D721Med (cell line): Measurements from ENCODE around the gene ITGA7.

Experiments used
- DNase-seq: peaks from one replicate; pipeline ENCODE4 v3.0.0; 2011; ENCODE audit warnings: low spot score; ENCODE audit not compliant: insufficient read length
- FAIRE-seq: peaks from 2 replicates; lab custom pipeline; 2011; peaks lifted over from hg19 to GRCh38; lab: Jason Lieb, UNC
- CTCF ChIP-seq: IDR thresholded peaks from 2 replicates; pipeline ENCODE4 v1.5.1; 2012; ENCODE audit warnings: mild to moderate bottlenecking, control low read depth; ENCODE audit not compliant: insufficient read depth; ENCODE audit errors: missing control alignments

Gene ITGA7

DNA sequence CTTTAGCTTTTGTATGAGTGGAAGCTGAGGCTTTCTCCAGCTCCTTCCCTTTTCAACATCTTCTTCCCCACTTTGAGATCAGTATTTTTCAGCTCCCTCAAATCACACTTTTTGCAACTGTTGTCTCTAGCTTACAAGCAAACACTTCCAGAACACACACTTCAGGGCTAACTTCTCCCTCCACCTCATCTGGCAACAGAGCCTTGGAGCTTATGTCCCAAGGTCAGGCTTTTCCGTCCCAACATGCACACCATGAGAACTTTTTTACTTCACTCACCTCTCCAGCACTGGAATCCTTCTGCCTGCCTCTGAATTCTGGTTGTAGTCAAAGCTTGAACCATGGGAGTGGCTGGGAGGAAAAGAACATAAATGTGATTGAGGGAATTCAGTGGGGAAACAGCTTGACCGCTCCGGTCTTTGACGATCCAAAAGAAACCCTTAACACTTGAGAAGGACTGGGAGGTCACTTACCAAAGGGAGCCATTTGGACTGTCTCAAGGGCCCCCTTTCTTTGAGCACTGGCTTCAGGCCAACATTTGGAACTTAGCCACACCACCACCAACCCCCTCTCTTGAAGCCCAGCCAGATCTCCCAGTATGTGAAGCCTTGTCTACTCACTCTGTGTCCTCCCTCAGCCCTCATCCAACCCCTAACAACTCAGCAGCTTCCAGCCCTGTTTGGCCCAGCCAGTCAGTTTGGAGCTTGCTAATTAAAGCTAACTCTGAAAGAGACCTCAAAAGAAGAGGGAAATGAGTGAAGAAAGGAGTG lies 4.3 kb upstream of the ITGA7 start:
- DNase-seq = no peak
- no peak for FAIRE-seq
- no peak for TF ChIP-seq CTCF

DNA sequence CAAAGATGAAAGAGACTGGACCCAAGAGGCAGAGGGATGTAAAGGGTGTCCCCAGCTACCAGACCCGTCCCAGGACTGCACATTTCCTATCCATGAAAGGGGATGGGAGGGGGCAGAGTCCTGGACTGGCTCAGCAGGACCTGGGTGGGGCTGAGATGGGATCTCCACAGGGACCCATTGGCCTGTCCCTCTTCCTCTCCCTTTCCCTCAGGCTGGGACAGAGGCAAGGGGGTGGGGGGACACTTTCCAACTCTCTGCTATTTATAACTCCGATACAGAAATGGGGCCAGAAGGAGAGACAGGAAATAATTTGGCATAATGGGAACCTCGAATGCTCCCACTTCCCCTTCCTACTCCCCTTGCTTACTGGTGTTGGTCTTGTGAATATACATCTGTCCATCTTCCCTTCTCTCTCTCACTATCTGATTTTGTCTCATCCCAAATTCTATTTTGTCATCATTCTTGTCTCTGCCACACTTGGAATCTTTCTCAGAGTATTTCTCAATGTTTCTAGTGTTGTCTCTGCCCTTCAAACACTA lies 1.1 kb upstream of the ITGA7 start:
- DNase-seq = no peak
- FAIRE-seq = no peak

DNA sequence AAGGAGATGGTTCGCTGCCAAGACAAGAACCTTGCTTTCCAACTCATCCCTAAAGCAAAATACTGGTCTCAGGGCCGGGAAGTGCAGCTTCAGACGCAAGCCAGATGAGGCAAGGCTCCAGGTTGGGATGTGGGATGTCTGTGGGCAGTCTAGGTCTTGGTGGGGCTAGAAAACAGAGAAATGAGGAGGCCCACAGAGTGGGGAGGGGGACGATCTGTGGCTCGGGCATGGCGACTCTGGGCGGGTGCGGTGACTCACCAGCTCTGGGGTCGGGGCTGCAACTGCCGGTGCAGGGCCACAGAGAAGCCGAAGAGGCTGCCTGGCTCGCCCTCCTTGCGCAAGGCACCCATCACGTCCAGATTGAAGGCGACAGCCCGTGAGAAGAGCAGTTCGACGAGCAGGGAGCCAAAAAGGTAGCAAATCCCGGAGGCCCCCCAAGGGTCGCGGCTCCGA lies 459 bp downstream of the ITGA7 start:
- FAIRE-seq = no peak
- DNase-seq = no peak
- no peak for TF ChIP-seq CTCF

More for the DNA sequence above, 1.1 kb upstream of the ITGA7 start:
- TF ChIP-seq CTCF = no peak

GRCh38 chr12:55706568-55707218 lies 1.0 kb downstream of the ITGA7 start:
- DNase-seq = no peak
- no peak for FAIRE-seq
- no peak for TF ChIP-seq CTCF

GRCh38 chr12:55705782-55706402 lies 1.8 kb downstream of the ITGA7 start:
- no peak for FAIRE-seq
- TF ChIP-seq CTCF = no peak
- DNase-seq = no peak

DNA sequence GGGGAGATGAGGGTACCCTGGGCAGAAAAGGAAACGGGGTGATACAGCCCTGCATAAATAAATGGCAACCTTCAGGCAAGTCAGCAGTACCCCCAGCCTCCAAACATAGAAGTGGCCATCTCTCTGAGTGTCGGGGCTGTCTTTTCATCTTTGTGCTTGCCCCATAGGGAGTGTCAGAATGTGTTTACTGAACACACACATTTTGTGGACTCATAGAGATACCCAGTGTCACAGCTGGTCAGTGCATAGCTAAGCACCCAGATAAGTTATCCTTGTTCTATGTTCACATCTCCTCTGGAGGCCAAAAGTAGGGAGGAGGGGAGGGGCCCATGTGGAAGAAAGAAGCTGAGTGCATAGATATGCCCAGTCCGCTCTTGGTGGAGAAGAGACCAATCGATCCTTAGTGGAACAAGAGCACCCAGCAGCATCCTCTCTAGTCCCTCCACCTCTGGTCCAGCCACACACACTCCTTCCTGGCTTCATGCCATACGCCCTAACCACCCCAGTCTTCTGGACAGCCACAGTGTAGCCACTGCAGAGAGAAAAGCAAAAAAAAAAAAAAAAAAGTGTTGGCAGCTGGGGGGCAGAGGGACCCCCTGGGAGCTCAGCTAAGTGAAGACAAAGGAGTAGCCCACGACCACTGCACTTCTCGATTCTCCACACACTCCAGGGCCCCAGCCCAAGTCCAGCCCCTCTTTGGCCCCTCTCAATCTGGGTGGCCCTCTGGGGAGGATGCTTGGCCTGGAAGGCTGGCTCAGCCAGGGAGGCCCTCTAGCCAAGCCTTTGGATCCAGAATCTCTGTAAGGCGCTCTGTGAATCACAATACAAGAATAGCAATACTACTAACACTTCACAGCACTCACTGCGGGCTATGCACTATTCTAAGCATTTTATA lies 2.6 kb downstream of the ITGA7 start:
- FAIRE-seq = no peak

More for the DNA sequence above, 2.6 kb downstream of the ITGA7 start:
- no peak for TF ChIP-seq CTCF
- no peak for DNase-seq
